Mesenchymal stem cell (in vitro differentiated cells and primary cell): ENCODE measurements around the gene SYT9.

ENCODE experiments used
- DNase-seq: peaks from one replicate; pipeline ENCODE4 v3.0.0-alpha.2; 2013
- H2AFZ ChIP-seq: one replicate; pipeline ENCODE4 v1.6.1; 2013; ENCODE audit warnings: low read depth, mild to moderate bottlenecking, control low read depth, inconsistent platforms, low read length, moderate library complexity
- H2AK5ac ChIP-seq: 2 replicates; pipeline ENCODE4 v1.6.1; 2013; ENCODE audit warnings: low read length, moderate library complexity, mild to moderate bottlenecking, inconsistent platforms; ENCODE audit not compliant: severe bottlenecking
- H2BK120ac ChIP-seq: one replicate; pipeline ENCODE4 v1.6.1; 2013; ENCODE audit warnings: low read depth, mild to moderate bottlenecking, inconsistent platforms, low read length, moderate library complexity
- H2BK12ac ChIP-seq, 2 experiments: one replicate each; pipeline ENCODE4 v1.6.1; 2013; ENCODE audit warnings: inconsistent platforms in 2 of 2, low read length in 2 of 2, mild to moderate bottlenecking in 2 of 2, moderate library complexity in 2 of 2, control low read depth in 1 of 2
- H2BK15ac ChIP-seq: one replicate; pipeline ENCODE4 v1.6.1; 2013; ENCODE audit warnings: mild to moderate bottlenecking, low read depth, inconsistent platforms; ENCODE audit not compliant: poor library complexity, severe bottlenecking
- H2BK5ac ChIP-seq: 2 replicates; pipeline ENCODE4 v1.6.1; 2013; ENCODE audit warnings: low read depth, mild to moderate bottlenecking, low read length, control low read depth, inconsistent platforms; ENCODE audit not compliant: poor library complexity, severe bottlenecking
- H3K14ac ChIP-seq, 2 experiments: one replicate each; pipeline ENCODE4 v1.6.1; 2013; ENCODE audit warnings: inconsistent platforms in 2 of 2, low read length in 2 of 2, control low read depth in 1 of 2, mild to moderate bottlenecking in 1 of 2, moderate library complexity in 1 of 2
- H3K18ac ChIP-seq, 2 experiments: one replicate each; pipeline ENCODE4 v1.6.1; 2013; ENCODE audit warnings: inconsistent platforms in 2 of 2, low read length in 2 of 2, control low read depth in 1 of 2, low read depth in 1 of 2, mild to moderate bottlenecking in 1 of 2
- H3K23ac ChIP-seq, 2 experiments: one replicate each; pipeline ENCODE4 v1.6.1; 2013; ENCODE audit warnings: inconsistent platforms in 2 of 2, low read length in 2 of 2, mild to moderate bottlenecking in 2 of 2, moderate library complexity in 2 of 2, control low read depth in 1 of 2
- H3K27ac ChIP-seq: 2 replicates; pipeline ENCODE4 v1.5.1; 2013; ENCODE audit warnings: mild to moderate bottlenecking, moderate library complexity, low read length, control low read depth, inconsistent platforms; ENCODE audit not compliant: poor library complexity, severe bottlenecking
- H3K27me3 ChIP-seq, 2 experiments: 2 replicates each; pipeline versions ENCODE4 v1.6.1 to v1.7.0; 2013; ENCODE audit warnings: low read length in 2 of 2, mild to moderate bottlenecking in 2 of 2, moderate library complexity in 2 of 2, control low read depth in 1 of 2, inconsistent platforms in 1 of 2; ENCODE audit not compliant: control insufficient read depth in 1 of 2, insufficient read depth in 1 of 2
- H3K36me3 ChIP-seq, 2 experiments: 2 replicates each; pipeline versions ENCODE4 v1.6.1 to v1.7.0; 2013; ENCODE audit warnings: low read length in 2 of 2, control low read depth in 1 of 2, inconsistent platforms in 1 of 2, low read depth in 1 of 2, mild to moderate bottlenecking in 1 of 2; ENCODE audit not compliant: insufficient read depth in 2 of 2, control insufficient read depth in 1 of 2
- H3K4ac ChIP-seq, 2 experiments: one replicate each; pipeline ENCODE4 v1.6.1; 2013; ENCODE audit warnings: inconsistent platforms in 2 of 2, low read length in 2 of 2, mild to moderate bottlenecking in 2 of 2, moderate library complexity in 2 of 2, control low read depth in 1 of 2, low read depth in 1 of 2
- H3K4me1 ChIP-seq: 2 replicates; pipeline ENCODE4 v1.6.1; 2013; ENCODE audit warnings: low read depth, low read length, control low read depth; ENCODE audit not compliant: control insufficient read depth, insufficient read depth
- H3K4me2 ChIP-seq: 2 replicates; pipeline ENCODE4 v1.6.1; 2013; ENCODE audit warnings: low read length, mild to moderate bottlenecking, inconsistent platforms; ENCODE audit not compliant: poor library complexity, severe bottlenecking
- H3K4me3 ChIP-seq, 2 experiments: 2 replicates each; pipeline versions ENCODE4 v1.5.1 to v1.7.0; 2013; ENCODE audit warnings: low read length in 2 of 2, mild to moderate bottlenecking in 2 of 2, control low read depth in 1 of 2, low read depth in 1 of 2; ENCODE audit not compliant: insufficient read depth in 1 of 2
- H3K79me1 ChIP-seq: replicated peaks from 2 replicates; pipeline ENCODE4 v1.6.1; 2013; ENCODE audit warnings: mild to moderate bottlenecking, control low read depth, low read length, inconsistent platforms; ENCODE audit not compliant: poor library complexity, severe bottlenecking
- H3K9ac ChIP-seq: 2 replicates; pipeline ENCODE4 v1.7.0; 2013; ENCODE audit warnings: mild to moderate bottlenecking, low read length, moderate library complexity
- H3K9me3 ChIP-seq: 2 replicates; pipeline ENCODE4 v1.7.0; 2013; ENCODE audit warnings: mild to moderate bottlenecking, low read length; ENCODE audit not compliant: control insufficient read depth
- H4K8ac ChIP-seq: one replicate; pipeline ENCODE4 v1.6.1; 2013; ENCODE audit warnings: inconsistent platforms, mild to moderate bottlenecking, low read length, moderate library complexity
- H4K91ac ChIP-seq: one replicate; pipeline ENCODE4 v1.6.1; 2013; ENCODE audit warnings: mild to moderate bottlenecking, low read length, inconsistent platforms
- WGBS: methylation state at CpG from one replicate; pipeline ENCODE4 v1.1.7; 2013; ENCODE audit warnings: mixed read lengths; 5-methylcytosine and 5-hydroxymethylcytosine counted together

SYT9 gene

GRCh38 chr11:7448201-7448600 lies 196.5 kb downstream of the SYT9 start:
- no peak overlapping the region for H3K4me2 ChIP-seq
- H2AFZ ChIP-seq = no peak overlapping the region
- no peaks in the 10 kb centered on the region for H3K79me1 ChIP-seq
- H4K91ac ChIP-seq = no peak overlapping the region
- H4K8ac ChIP-seq = no peak overlapping the region
- H3K4ac ChIP-seq = no peak overlapping the region
- no peak overlapping the region for H2AK5ac ChIP-seq
- no peaks in the 10 kb centered on the region for H3K4me1 ChIP-seq
- no peak overlapping the region for H3K18ac ChIP-seq
- H3K14ac ChIP-seq = no peak overlapping the region
- H3K9me3 ChIP-seq = no peaks in the 10 kb centered on the region
- no peak overlapping the region for H2BK15ac ChIP-seq
- no peaks in the 10 kb centered on the region for H3K36me3 ChIP-seq
- H3K27ac ChIP-seq = no peak overlapping the region
- H3K27me3 ChIP-seq = peaks cover 0 to 12% of the 10 kb centered on the region in 2 experiments
- no peak for DNase-seq
- H3K4me3 ChIP-seq = no peak overlapping the region
- no peak overlapping the region for H2BK12ac ChIP-seq
- no peak overlapping the region for H3K9ac ChIP-seq
- no peak overlapping the region for H2BK5ac ChIP-seq
- H3K23ac ChIP-seq = no peak overlapping the region
- H2BK120ac ChIP-seq = no peak overlapping the region
- 86% methylated on average over 12 of the region's 12 CpGs for WGBS

- Histone ChIP-seq H2BK120ac (no peak overlapping the region), H3K4me3 (no peak overlapping the region), H3K4me1 (no peaks in the 10 kb centered on the region), H3K27ac (no peak overlapping the region), H3K36me3 (no peaks in the 10 kb centered on the region), H3K14ac (no peak overlapping the region), H4K91ac (no peak overlapping the region), H3K9me3 (no peaks in the 10 kb centered on the region), H3K79me1 (no peaks in the 10 kb centered on the region), H3K18ac (no peak overlapping the region), H3K23ac (no peak overlapping the region), H4K8ac (no peak overlapping the region), H3K4ac (no peak overlapping the region), H2BK12ac (no peak overlapping the region), H3K9ac (no peak overlapping the region), H2BK5ac (no peak overlapping the region), H2AFZ (no peak overlapping the region), H2AK5ac (no peak overlapping the region), H3K27me3 (peaks cover 0 to 4% of the 10 kb centered on the region in 2 experiments), H2BK15ac (no peak overlapping the region), H3K4me2 (no peak overlapping the region)
- 89% methylated on average over 2 of the region's 3 CpGs for WGBS
- DNase-seq = no peak
Measured at GRCh38 chr11:7449211-7449840, 197.6 kb downstream of the SYT9 start.

DNA sequence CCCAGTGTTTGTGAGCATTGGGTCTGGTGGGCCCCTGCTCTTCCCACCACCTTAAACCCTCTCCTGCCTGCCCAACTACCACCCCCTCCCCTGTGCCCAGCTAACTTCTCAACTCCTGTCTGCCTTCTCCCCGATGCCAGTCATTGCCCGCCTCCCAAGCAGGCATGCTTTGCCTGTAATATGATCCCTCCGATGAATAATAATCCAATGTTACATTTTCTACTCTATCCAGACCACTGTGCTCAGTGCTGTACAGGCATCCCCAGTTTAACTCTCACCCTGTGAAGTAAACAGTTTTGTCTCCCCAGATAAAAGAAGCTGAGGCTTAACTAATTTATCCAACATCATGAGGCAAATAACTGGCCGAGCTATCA lies 198.1 kb downstream of the SYT9 start:
- no peak overlapping the region for H3K18ac ChIP-seq
- H3K79me1 ChIP-seq = no peaks in the 10 kb centered on the region
- no peaks in the 10 kb centered on the region for H3K36me3 ChIP-seq
- H3K4me1 ChIP-seq = no peaks in the 10 kb centered on the region
- no peak overlapping the region for H3K14ac ChIP-seq
- H2AK5ac ChIP-seq = no peak overlapping the region
- no peaks in the 10 kb centered on the region for H3K9me3 ChIP-seq
- H2BK15ac ChIP-seq = no peak overlapping the region
- no peak overlapping the region for H2BK5ac ChIP-seq
- H2AFZ ChIP-seq = no peak overlapping the region
- H3K27me3 ChIP-seq = peaks cover 0 to 3% of the 10 kb centered on the region in 2 experiments
- H4K8ac ChIP-seq = no peak overlapping the region
- 90% methylated on average over 3 of the region's 4 CpGs for WGBS
- H3K4ac ChIP-seq = no peak overlapping the region
- no peak overlapping the region for H3K9ac ChIP-seq
- no peak overlapping the region for H3K4me2 ChIP-seq
- no peak overlapping the region for H2BK12ac ChIP-seq
- H3K23ac ChIP-seq = no peak overlapping the region
- no peak overlapping the region for H2BK120ac ChIP-seq
- no peak overlapping the region for H4K91ac ChIP-seq
- no peak overlapping the region for H3K27ac ChIP-seq
- no peak overlapping the region for H3K4me3 ChIP-seq
- DNase-seq = no peak

DNA sequence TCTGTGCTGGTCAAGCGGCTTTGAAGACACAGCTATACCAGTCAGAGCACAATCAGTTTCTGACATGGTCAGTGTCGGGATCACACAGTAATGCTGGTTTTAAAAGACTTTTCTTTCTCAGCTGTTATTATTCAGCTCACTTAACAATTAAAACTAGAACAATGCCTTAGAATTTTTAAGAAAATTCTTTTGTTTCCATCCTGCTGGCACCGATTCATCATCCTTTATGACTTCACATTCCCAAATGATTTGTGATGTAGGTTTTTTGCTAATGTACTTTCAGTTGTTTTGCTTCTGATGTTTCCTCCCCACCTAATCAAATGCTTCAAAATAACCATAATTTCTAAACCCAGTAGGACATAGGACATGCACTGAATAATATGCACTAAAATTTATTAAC lies 199.1 kb downstream of the SYT9 start:
- DNase-seq = no peak
- no peaks in the 10 kb centered on the region for H3K27me3 ChIP-seq
- no peak overlapping the region for H2AFZ ChIP-seq
- H3K23ac ChIP-seq = no peak overlapping the region
- no peaks in the 10 kb centered on the region for H3K9me3 ChIP-seq
- H3K4me2 ChIP-seq = no peak overlapping the region
- H3K4me3 ChIP-seq = no peak overlapping the region
- 84% methylated on average over 2 of the region's 3 CpGs for WGBS
- H2BK15ac ChIP-seq = no peak overlapping the region
- no peak overlapping the region for H3K18ac ChIP-seq
- H4K91ac ChIP-seq = no peak overlapping the region
- H3K36me3 ChIP-seq = no peaks in the 10 kb centered on the region
- H2BK12ac ChIP-seq = no peak overlapping the region
- no peak overlapping the region for H2BK120ac ChIP-seq
- H2BK5ac ChIP-seq = no peak overlapping the region
- H3K4ac ChIP-seq = no peak overlapping the region
- no peaks in the 10 kb centered on the region for H3K79me1 ChIP-seq
- no peak overlapping the region for H3K27ac ChIP-seq
- H3K4me1 ChIP-seq = no peaks in the 10 kb centered on the region
- no peak overlapping the region for H4K8ac ChIP-seq
- H3K9ac ChIP-seq = no peak overlapping the region
- H2AK5ac ChIP-seq = no peak overlapping the region
- no peak overlapping the region for H3K14ac ChIP-seq
